ENCODE data around the gene KAZN.

The KAZN gene

DNA sequence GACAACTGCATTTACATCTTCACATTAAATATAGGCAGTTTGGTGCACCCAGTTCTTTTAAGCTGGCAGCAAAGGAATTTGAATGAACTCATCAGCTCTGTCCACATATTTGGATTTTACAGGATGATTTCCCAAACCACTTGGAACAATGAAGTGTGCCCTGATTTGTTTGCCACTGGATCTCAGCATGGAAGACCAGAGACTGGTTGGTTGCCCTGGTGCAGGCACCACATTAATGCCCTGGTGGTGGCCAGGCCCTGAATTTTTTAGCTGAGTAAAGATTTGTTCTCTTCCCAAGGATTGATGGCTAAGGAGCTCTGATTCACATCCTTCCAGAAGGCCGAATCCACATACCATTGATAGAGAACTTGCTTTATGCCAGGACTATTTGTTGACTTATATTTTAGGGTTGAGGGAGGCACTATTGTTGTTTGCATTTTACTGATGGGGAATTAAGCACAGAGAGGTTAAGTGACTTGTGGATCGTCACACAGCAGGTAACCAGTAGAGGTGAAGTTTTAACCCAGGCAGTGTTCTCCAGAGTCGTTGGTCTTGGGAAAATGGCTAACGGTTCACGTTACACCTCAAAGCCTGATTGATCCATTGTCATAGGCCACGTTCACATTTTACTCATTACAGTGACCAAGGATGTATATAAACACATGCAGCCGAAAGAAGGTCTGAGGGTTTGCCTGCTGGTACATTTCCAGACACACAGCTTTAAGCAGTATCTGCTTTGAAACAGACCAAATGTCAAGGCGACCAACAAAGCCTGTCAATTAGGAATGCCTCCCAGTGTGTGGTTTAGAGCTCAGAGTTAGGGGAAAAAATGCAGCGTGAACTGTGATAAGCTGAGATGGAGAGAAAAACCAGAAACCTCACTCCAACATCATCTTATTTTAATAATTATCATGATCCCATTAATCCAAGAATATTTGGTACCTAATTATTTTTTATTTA lies 50.7 kb downstream of the KAZN start:
- DNase-seq = no peak

DNA sequence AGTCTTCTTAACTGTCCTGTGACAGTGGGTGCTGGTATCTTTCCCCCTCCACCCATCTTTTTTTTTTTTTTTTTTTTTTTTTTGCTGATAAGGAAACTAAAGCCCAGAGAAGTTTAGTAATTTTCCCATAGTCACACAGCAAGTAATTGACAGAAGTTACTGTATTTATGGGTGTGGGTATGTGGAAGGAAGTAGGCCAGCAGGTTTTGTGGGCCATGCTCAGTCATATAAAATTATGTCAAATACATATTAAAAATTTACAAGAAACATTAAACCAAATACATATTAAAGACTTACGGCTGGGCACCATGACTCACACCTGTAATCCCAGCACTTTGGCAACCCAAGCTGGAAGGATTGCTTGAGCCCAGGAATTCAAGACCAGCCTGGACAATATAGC lies 51.5 kb downstream of the KAZN start:
- DNase-seq = no peak

DNA sequence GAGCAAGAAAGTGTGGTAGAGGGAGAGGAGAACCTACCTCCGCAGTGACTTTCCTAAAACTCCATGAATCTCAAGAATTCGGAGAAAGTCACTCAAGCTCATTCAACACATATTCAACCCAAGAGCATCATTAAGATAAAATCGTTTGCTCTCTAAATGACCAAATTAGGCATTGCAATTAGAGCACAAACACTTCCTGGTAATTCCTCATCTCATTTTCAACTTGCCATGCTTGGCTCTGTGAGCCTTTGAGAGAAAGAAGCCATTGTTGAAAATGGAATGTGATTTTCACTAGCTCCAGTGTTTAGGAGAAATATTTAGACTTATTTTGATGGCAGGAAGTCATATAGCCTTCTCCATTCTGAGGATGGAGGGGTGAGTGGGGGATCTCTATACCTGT lies 52.5 kb downstream of the KAZN start:
- DNase-seq = no peak

DNA sequence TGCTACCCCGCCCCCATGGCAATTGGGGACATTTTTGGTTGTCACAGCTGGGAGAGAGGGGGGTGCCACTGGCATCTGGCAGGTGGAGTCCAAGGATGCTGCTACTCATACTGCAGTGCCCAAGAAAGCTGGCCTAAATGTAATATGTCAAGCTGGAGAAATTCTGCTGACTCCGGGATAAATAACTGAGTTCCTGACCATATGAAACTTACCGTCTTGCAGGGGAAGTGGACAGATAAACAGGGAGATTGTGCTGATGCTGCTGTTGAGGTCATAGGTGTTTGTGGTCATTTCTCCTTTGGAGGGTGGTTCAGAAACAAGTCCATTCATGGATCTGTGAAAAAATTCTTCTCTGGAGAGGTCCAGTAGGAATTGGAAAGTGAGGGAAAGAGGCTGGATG lies 54.4 kb downstream of the KAZN start:
- DNase-seq = no peak

DNA sequence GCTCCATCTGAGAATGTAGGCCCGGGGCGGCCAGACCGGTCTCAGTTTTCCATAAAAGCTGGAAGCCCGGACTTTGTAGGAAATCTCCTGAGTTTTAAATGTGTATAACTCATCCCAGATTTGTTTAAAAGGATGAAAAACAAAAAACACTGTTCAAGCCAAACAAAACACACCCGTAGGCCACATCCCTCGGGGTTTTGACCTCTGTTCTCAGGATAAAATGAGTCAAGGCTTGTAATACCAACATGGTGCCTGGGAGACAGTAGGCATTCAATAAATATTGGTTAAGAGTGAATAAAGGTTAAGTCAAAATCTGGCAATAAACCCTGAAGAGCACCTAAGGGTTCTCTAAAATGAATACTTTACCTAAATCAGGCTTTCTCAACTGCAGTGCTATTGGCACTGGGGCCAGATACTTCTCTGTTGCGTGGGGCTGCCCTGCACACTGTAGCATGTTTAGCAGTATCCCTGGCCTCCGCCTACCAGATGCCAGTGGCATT lies 55.0 kb downstream of the KAZN start:
- no peak for DNase-seq

DNA sequence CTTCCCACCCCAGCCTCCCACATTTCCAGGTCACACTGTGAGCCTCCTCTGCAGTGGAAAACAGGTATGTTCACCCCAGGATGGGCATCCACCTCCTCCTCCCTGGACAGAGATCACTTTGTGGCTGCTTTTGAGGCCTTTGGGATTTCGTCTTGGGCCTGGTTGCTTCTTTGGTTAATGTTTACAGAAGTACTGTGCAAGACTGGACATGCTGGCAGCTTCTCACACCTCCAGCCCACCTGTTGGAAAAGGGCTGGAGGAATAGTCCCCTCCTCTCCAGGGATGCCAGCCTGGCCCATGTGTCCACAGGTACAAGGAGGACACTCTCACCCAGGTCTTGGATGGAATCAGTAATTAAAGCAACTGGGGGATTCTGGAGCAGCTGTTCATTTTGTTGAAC lies 56.1 kb downstream of the KAZN start:
- no peak for DNase-seq

DNA sequence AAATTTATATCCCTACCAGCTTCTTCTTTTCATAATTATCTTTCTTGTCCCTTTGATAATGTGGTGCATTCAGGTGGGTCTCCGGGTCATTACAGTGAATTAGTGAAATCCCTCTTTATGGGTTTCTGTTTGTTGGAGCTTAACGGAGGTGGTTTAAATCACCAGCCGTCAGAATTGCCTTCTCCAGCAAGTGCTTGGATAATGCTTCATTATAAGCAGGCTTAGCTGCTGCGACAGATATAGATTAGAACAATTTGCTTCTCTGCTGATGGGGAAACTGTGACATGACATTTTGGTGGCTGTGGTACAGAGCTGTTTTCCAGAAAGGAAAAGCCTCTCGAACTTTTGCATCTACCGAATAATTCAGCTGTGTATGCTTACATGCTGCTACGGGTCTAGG lies 56.9 kb downstream of the KAZN start:
- no peak for DNase-seq

DNA sequence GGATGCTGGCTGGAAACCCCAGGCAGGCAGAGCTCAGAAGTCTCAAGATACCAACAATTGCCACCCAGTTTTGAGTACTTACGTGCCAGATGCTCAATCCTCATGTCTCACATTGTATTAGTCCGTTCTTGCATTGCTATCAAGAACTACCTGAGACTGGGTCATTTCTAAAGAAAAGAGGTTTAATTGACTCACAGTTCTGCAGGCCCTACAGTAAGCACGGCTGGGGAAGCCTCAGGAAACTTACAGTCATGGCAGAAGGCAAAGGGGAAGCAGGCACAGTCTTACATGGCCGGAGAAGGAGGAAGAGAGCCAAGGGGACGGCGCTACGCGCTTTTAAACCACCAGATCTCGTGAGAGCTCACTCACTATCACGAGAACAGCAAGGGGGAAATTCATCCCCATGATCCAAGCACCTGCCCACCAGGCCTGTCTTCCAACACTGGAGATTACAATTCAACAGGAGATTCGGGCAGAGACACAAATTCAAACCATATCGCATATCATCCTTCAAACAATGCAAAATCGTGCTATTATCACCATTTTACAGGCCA lies 58.0 kb downstream of the KAZN start:
- DNase-seq = no peak

DNA sequence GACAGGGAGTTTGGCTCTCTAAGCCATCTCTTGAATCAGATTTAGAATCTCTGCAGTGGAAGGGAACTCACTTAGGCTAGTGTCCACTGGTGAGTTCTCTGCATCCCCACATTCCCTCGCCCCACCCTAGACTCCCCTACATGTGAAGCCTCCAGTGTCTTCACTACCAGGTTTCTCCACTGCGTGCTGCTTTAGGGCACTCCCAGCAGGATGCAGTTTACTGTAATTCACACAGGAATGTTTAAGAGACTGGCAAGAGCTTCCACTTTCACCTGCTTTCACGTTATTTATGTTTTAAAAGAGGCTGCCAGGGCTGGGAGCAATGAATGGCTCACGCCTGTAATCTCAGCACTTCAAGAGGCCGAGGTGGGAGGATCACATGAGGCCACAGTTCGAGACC lies 60.2 kb downstream of the KAZN start:
- no peak for DNase-seq

DNA sequence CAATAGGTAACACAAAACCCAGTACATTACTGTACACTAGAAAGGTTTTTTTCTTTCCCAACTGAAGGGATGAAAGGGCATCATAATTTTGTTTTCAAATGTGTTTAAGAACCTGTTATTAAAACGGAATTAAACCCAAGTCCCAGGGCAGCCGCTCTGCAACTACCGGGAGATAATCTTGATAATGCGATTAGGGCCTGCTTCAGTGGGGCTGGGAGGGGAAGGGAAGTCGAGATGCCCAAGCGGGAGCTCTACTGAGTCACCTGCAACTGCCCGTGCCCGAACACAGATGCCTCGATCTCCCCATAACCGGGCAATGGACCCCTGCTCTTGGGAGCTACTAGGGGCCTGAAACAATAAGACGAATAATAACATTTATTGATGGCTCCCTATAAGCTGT lies 61.4 kb downstream of the KAZN start:
- DNase-seq = no peak

DNA sequence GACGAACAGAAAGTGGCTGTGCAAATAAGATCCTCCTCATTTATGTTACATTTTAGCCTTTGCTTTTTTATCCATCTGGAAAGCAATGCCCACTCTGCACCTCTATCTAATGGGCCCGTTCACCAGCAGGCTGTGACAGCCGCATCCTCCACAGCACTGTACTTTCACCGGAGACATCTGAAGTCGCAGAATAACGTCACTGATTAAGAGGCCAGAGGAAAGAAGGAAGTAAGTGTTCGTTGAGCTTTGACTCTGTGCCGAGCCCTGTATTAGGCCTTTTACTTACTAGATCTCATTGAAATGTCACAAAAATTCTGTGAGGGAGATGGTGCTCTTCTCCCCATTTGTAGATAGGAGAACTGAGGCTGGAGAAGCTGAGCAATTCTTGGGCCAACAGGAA lies 62.3 kb downstream of the KAZN start:
- DNase-seq = peak; percentile 34 to 48 (median 41)

DNA sequence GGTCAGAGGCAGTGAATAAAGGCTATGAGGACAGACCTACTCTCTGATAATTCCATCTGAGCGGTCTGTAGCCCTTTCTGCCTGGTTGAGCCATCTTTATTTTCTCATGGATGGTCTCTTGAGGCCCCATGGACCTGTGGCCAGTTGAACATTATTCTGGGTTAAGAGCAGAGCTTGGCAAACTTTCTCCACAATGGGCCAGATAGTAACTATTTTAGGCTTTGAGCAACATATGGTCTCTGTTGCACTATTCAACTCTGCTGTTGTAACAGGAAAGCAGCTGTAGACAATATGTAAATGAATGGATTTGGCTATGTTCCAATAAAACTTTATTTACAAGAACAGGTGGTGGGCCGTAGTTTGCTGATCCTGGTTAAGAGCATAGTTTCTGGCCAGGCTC lies 62.7 kb downstream of the KAZN start:
- DNase-seq = no peak

DNA sequence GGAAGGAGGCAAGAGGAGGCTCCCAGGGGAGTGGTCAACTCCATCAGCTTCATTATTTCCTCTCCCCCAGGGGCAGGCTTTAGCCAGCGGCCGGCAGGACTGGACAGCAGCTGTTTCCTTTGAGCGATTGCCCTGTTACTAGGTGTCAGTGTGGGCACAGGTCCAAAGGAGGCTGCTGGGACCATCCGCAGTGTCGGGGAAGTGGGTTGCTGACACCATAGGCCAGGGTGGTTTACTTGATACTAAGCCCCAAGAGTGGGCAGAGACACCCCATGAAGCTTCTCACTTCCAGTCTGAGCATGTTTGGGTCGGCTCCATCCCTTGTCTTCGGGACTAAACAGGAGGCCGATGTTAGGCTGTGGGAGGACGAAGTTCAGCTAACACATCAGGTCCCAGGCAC lies 63.6 kb downstream of the KAZN start:
- no peak for DNase-seq

DNA sequence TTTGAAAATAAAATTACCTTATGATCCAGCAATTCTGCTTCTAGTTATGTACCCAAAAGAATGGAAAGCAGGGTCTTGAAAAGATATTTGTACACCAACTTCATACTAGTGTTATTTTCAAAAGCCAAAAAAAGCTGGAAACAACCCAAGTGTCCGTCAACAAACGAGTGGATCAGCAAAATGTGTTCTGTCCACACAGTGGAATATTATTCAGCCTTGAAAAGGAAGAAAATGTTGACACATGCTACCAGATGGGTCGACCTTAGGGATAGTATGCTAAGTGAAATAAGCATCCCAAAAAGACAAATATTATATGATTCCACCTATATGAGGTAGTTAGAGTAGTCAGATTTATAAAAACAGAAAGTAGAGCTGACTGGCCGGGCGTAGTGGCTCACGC lies 65.3 kb downstream of the KAZN start:
- no peak for DNase-seq

DNA sequence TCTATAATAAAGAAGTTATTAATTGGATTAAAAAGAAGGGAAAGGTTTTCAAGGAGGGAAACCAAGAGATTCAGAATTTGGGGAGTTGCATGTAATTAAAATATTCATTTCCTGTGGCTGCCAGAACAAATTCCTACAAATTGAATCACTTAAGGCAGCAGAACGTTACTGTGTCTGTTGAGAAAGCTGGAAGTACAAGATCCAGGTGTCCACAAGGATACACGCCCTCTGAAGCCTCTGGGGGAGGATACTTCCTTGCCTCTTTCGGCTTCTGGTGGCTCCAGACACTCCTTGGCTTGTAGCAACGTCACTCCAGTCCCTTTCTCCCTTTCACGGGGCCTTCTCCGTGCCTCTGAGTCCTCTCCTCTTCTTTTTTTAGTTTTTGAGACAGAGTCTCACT lies 67.9 kb downstream of the KAZN start:
- DNase-seq = no peak

DNA sequence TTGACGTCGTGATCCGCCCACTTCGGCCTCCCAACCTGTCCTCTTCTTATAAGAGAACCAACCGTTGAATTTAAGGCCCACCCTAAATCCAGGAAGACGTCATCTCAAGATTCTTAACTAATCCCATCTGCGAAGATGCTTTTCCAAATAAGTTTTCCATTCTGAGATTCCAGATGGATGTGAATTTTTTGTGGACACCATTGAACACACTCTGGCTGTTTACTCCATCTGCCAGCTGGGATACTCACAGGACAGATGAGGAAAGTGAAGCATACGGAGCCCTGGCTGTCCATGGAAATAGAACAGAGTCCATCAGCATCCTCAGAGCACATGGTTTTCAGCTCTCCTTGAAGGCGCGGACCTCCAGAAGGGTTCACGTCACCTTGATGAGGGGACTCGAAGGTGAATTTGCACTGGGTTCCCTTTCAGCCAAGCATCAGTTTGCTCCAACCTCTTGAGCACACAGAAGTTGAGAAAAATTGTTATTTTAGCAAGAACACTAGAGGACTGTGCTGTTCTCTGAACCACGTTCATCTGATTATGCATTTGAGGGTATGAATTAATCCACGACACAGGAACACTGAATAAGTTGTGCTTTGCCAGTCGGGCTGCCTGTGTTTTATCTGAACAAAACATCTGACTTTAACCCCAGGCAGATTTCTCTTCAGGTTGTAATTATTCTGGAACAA lies 68.6 kb downstream of the KAZN start:
- no peak for DNase-seq

DNA sequence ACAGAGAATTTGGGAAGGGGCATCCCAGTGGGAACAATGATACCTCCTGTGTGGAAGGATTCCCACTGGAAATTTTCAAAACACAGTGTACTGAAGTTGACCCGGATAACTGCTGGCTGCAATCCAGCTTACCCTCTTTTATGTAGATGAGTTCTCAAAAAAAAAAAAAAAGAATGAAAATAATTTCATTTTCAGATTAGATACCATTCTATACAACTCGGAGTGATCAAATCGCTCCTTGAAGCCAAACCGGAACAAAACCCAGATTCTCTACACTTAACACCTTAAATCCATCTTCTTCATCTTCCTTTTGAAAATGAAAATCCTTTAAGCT lies 69.1 kb downstream of the KAZN start:
- no peak for DNase-seq

DNA sequence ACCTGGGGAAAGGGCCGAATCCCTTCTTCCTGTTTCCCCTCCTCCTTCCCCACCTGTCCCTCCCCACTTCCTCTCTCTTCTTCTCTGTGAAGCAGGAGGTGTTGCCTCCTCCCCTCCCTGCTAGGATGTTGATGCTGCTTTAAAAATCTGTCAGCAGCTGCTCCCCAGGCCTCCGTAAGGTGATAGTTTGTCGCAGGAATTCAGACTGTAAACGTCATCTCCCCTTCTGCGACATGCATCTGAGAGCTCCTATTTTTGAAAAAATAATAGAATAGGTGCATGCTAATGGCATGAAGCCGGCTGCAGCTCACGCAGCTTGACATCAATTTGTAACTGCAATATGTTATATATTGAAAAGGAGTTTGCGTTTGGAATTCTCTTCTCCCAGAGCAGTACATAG lies 70.1 kb downstream of the KAZN start:
- DNase-seq = no peak

DNA sequence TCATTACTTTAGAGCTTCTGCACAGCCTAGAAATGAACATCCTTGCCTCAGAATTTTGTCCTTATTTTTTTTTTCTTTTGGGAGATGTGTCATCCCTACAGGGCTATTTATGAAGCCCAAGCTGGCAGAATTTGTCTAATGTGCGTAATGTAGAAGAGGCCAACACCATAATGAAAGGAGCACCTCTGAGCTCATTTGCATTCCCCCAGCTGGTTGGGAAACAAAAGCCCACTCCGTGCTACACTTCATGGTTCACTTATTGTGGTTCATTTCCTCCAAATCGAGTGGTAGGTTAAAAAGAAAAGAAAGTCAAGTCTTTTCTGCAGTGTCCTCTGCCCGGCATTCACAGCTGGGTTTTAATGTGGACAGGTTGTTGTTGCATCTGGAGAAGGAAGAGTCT lies 73.5 kb downstream of the KAZN start:
- DNase-seq = no peak

DNA sequence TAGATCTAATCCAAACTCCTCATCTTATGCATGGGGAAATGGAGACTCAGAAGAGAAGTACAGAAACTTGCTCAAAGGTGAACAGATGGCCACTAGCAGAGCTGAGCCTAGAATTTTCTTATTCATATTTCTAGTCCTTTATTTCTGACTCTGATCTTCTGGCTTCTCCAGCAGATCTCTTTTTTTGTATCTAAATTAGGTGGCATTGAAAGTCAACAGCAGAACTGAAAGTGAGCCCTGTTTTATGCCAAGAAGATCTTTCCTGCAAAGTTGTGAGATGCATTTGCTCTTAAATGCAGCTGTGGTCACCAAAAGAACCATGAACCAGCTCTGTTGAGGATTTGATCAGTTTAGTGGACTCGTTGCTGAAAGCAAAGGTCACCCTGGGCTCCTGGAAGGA lies 75.5 kb downstream of the KAZN start:
- no peak for DNase-seq

DNA sequence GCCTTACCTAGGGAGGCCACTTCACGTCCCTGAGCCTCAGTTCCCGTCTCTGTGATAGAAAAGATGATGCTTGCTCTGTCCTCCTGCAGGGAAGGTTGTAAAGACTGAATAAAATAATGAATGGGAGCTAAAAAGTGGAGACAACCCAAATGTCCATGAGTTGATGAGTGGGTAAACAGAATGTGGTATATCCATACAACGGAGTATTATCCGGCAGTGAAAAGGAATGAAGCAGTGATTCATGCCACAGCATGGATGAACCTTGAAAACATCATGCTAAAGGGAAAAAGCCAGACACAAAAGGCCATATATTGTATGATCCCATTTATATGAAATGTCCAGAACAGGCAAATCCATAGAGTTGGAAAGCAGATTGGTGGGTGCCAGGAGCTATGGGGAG lies 77.9 kb downstream of the KAZN start:
- no peak for DNase-seq

DNA sequence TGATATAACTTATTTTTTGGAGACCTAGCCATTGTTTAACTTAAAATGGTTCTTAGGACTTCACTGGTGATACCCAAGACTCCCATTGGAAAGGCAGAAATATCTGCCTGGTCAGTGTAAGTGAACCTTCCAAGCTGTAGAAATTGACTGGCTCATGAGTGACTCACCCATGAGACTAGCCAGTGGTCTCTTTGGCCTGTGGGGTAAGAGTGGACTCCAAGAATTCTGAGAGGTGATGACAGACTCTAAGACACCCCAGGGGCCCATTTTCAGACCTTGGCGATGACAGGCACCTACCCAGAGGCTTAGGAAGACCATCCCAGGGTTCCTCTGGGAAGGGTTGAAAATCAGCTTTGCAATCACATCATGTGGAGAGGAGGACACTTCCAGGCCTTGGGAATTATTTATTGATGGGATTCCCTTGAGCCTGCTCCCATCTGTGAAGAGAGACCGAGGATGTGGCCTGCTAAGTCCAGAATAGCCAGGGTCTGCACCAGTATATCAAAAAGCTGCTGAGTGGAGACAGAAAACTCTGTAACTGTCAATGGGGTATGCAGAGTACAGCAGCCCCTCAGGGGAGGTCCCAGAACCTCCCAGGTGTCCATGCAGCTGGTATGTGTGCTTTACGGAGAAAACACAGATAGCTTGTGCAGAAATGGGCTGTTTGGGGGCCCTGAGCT lies 78.9 kb downstream of the KAZN start:
- DNase-seq = no peak

DNA sequence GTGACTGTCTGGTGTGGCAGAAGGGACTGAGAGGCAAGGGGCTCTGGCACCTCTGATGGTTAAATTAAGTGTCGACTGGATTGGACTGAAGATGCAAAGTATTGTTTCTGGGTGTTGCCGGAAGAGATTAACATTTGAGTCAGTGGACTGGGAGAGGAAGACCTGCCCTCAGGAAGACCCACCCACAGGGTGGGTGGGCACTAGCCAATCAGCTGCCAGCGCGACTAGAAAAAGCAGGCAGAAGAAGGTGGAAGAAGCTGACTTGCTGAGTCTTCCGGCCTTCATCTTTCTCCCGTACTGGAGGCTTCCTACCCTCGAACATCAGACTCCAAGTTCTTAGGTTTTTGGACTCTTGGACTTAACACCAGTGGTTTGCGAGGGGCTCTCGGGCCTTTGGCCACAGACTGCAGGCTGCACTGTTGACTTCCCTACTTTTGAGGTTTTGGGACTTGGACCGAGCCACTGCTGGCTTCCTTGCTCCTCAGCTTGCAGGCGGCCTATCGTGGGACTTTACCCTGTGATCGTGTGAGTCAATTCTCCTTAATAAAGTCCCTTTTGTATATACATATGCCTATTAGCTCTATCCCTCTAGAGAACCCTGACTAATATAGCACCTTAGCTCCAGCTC lies 79.6 kb downstream of the KAZN start:
- DNase-seq = no peak
